ENCODE data around the gene EREG. TPM values are rescaled to one million over a fixed set of nuclear protein-coding genes. Genes with fewer than 3 reads are reported as not detected.
"Not testable (repeated sequence)": the region's sequence is repeated elsewhere in the genome, so short reads cannot be mapped to it uniquely, and the experiment has no call there.

Gene EREG
- total RNA-seq, 2 experiments from 2014 or later, result not detected

DNA sequence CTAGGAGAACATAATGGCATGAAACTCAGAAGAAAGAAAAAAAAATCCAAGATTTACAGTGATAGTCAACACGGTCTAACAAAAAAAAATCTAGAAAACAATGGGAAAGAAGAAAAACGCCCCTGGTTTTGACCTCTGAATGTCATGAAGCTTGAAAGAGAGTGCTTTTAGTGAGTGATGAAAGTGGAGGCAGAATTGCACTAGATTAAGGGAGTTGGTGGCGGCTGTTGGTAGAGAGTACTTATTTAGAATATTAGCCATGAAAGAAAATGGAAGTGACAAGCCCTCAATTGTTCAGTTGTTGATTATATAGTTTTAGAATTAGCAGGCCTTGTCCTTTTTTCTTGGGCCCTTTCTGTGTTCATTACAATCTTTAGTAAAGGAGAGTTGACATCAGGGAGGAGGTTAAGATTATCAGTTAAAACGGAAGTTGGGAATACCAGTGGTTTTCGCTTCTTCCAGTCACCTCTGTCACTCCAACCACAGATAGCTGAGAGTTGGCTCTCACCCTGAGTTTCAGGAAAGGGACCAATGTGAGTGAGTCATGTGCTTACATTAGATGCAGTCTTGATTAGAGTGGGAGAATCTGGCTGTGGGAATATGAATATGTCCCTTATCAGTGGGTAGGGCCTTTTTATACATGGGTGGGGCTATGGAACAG is 29.7 kb downstream of the EREG start:
- peaks cover 2% of the 10 kb centered on the region for H3K27me3 Mint-ChIP-seq (ENCODE audit: low read depth)
- POLR2A ChIA-PET, result no interaction called here
- DNase-seq (no peak), ATAC-seq (no peak)
- H3K4me3 Mint-ChIP-seq, result no peak overlapping the region
- H3K4me1 Mint-ChIP-seq (ENCODE audit: low read depth), result peaks cover 5% of the 10 kb centered on the region
- H3K9me3 Mint-ChIP-seq (ENCODE audit: insufficient read depth), result no peaks in the 10 kb centered on the region
- no peaks in the 10 kb centered on the region for H3K36me3 Mint-ChIP-seq (ENCODE audit: low read depth)
- CTCF ChIA-PET, result no interaction called here
- no peak overlapping the region for H3K27ac Mint-ChIP-seq

DNA sequence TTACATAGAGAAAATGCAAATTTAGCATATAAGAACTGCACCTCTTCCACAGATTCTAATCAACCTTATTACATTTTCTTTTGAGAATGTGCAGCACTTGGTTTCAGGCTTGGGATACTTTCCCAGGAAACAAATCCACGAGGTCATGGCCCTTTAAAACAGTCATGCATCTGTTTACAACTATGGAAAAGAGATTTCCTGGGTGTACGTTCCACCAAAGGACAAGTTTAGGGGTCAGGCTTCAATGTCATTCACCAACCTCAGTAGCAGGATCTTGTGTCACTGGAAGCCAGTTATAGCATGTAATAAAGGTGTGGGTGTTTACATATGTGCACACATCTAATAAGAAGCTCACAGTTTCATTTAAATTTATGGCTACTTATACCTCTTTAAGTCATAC is 30.7 kb downstream of the EREG start:
- POLR2A ChIA-PET, result no interaction called here
- no peak for DNase-seq
- peaks cover 5% of the 10 kb centered on the region for H3K4me1 Mint-ChIP-seq (ENCODE audit: low read depth)
- CTCF ChIA-PET, result no interaction called here
- peaks cover 7% of the 10 kb centered on the region for H3K27me3 Mint-ChIP-seq (ENCODE audit: low read depth)
- no peaks in the 10 kb centered on the region for H3K9me3 Mint-ChIP-seq (ENCODE audit: insufficient read depth)
- no peak overlapping the region for H3K4me3 Mint-ChIP-seq
- H3K27ac Mint-ChIP-seq, result no peak overlapping the region
- ATAC-seq, result no peak
- H3K36me3 Mint-ChIP-seq (ENCODE audit: low read depth), result no peaks in the 10 kb centered on the region

DNA sequence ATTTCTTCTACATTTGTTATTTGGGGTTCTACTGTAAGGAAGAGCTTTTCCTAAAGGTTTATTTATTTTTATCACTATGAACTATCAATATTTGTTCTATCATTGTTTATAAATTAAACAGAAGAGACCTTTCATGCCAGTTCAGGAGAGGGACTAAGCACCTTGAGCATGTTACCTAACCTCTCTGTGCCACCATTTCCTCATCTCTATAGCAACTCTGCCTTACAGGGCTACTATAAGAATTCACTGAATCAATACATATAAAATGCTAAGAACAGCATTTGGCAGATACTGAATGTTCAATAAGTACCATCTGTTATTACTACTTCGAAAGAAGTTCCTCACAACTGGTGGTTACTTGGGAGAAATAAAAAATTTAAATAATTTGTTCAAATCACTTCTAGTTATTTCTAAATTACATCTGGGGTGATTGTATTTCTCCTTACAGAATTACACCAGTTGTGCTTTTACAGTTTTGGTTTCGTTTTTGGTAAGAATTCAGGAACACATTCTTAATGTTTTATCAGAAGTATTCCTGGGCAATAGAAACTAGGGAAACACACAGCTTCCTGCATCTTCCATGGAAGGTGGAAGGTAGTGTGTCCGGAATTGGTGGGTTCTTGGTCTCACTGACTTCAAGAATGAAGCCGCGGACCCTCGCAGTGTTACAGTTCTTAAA is 32.9 kb downstream of the EREG start:
- H3K27me3 Mint-ChIP-seq (ENCODE audit: low read depth), result peaks cover 5% of the 10 kb centered on the region
- H3K4me1 Mint-ChIP-seq (ENCODE audit: low read depth), result peaks cover 5% of the 10 kb centered on the region
- DNase-seq (no peak), ATAC-seq (peak; percentile 84)
- ChIA-PET CTCF (interaction anchor here (0.6 to 1.5 kb wide), 5 partner anchors 9 to 226 kb away, joined by 3 to 5 read pairs (median 3); partner anchors contain the start of gene AREG), POLR2A (interaction anchor here (0.8 kb wide), 1 partner anchor 39 kb away, joined by 3 read pairs; no protein-coding TSS in a partner anchor)
- no peaks in the 10 kb centered on the region for H3K9me3 Mint-ChIP-seq (ENCODE audit: insufficient read depth)
- H3K36me3 Mint-ChIP-seq (ENCODE audit: low read depth), result no peaks in the 10 kb centered on the region
- H3K27ac Mint-ChIP-seq, result peak overlapping the region; percentile 94
- peak overlapping the region; percentile 90 for H3K4me3 Mint-ChIP-seq

DNA sequence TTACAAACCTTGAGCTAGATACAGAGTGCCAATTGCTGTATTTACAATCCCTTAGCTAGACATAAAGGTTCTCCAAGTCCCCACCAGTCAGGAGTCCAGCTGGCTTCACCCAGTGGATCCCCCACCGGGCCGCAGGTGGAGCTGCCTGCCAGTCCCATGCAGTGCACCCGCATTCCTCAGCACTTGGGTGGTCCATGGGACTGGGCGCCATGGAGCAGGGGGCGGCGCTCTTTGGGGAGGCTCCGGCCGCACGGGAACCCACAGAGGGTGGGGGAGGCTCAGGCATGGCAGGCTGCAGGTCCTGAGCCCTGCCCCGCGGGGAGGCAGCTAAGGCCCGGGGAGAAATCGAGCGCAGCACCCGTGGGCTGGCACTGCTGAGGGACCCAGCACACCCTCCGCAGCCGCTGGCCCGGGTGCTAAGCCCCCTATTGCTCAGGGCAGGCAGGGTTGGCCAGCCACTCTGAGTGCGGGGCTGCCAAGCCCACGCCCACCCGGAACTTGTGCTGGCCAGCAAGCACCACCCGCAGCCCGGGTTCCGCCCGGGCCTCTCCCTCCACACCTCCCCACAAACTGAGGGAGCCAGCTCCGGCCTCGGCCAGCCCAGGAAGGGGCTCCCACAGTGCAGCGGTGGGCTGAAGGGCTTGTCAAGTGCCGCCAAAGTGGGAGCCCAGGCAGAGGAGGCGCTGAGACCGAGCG is 34.1 kb downstream of the EREG start:
- DNase-seq; H3K9me3 Mint-ChIP-seq (ENCODE audit: insufficient read depth); H3K27ac Mint-ChIP-seq; ATAC-seq; H3K27me3 Mint-ChIP-seq (ENCODE audit: low read depth); H3K36me3 Mint-ChIP-seq (ENCODE audit: low read depth); H3K4me1 Mint-ChIP-seq (ENCODE audit: low read depth): not testable (repeated sequence)
- ChIA-PET POLR2A (interaction anchor here (0.6 to 0.7 kb wide), 3 partner anchors 45 to 48 kb away, joined by 3 read pairs; partner anchors contain the start of gene AREG), CTCF (interaction anchor here (1.3 to 1.5 kb wide), 2 partner anchors 46 to 224 kb away, joined by 4 to 5 read pairs; partner anchors contain the start of gene AREG)
- peak overlapping the region; percentile 90 for H3K4me3 Mint-ChIP-seq

DNA sequence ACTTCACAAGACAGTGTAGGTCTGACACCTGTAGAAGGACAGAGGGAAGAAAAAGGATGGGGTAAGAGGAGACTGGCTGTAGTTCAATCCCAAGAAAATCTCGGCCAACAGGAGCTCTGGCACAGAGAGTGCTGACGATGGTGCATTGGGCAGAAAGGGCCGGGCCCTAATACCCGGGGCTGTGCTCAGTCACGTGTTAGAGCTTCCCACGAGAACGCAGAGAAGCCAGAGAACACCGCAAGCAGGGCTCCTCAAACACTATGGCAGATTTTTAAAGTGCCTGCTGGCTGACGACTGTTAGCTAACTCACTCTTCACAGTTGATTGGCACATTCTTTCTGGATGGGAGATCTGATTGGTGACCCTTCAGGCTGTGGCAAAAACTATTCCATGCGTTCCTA is 35.5 kb downstream of the EREG start:
- Mint-ChIP-seq H3K27ac (no peak overlapping the region), H3K4me1 (ENCODE audit: low read depth) (peaks cover 5% of the 10 kb centered on the region), H3K4me3 (no peak overlapping the region), H3K9me3 (ENCODE audit: insufficient read depth) (no peaks in the 10 kb centered on the region), H3K27me3 (ENCODE audit: low read depth) (peaks cover 5% of the 10 kb centered on the region), H3K36me3 (ENCODE audit: low read depth) (no peaks in the 10 kb centered on the region)
- CTCF ChIA-PET, result no interaction called here
- no peak for DNase-seq
- POLR2A ChIA-PET, result no interaction called here
- ATAC-seq, result no peak

DNA sequence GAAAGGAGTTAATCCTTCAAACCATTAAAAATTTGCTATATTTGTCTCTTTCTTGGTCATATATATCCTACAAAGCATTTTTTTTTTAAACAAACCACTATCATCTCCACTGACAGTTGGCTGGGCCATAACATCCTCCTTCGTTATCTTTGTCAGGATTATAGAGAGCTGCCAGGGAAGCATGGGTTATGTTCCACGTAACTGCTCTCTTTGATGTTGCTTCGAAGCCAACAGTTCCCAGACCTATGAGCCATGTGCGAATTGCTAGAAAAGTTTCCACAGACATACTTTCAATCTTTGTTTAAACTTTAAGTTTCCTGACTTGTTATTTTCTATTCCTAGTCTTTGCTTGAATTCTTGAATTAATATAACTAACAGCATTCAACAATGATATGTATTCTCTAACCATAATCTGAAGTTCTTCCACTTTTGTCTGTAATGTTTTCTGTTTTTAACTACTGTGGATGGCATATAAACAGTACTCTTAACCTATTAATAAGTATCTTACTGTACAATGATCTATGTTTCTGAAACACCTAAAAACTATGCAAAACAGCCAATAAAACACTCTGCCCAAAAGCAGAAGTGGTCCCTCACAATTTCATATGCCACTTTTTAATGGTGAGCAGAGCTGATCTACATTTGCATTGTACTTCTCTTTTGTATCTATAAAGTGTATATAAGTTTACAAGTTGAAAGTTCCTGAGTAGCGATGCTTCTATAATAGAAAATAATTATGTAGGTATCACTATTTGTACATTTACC is 37.9 kb downstream of the EREG start:
- Mint-ChIP-seq H3K9me3 (ENCODE audit: insufficient read depth) (no peaks in the 10 kb centered on the region), H3K27me3 (ENCODE audit: low read depth) (peaks cover 5% of the 10 kb centered on the region), H3K27ac (no peak overlapping the region), H3K4me3 (no peak overlapping the region), H3K4me1 (ENCODE audit: low read depth) (peaks cover 1% of the 10 kb centered on the region), H3K36me3 (ENCODE audit: low read depth) (no peaks in the 10 kb centered on the region)
- no peak for ATAC-seq
- ChIA-PET POLR2A (no interaction called here), CTCF (no interaction called here)
- no peak for DNase-seq

DNA sequence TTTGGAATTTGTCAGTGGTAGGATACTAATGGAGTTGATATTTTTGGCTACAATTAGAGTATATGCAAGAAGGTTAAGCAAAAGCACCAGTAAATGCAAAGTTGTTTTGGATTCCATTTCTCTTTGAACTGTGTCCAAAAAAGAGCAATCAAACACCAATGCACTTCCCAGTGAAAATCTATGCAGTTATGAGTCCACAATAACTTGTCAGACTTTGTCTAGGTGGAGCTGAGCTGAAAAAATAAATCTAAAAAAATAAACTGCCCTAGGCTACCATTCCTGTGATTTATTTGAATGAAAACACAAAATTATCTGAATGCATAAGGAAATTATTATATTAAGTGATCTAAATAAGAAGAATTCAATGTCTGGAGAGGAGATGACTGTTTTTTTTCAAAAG is 42.9 kb downstream of the EREG start:
- POLR2A ChIA-PET, result no interaction called here
- no peaks in the 10 kb centered on the region for H3K36me3 Mint-ChIP-seq (ENCODE audit: low read depth)
- H3K27me3 Mint-ChIP-seq (ENCODE audit: low read depth), result peaks cover 2% of the 10 kb centered on the region
- CTCF ChIA-PET, result no interaction called here
- H3K27ac Mint-ChIP-seq, result no peak overlapping the region
- no peaks in the 10 kb centered on the region for H3K9me3 Mint-ChIP-seq (ENCODE audit: insufficient read depth)
- ATAC-seq (no peak), DNase-seq (no peak)
- no peak overlapping the region for H3K4me3 Mint-ChIP-seq
- no peaks in the 10 kb centered on the region for H3K4me1 Mint-ChIP-seq (ENCODE audit: low read depth)

DNA sequence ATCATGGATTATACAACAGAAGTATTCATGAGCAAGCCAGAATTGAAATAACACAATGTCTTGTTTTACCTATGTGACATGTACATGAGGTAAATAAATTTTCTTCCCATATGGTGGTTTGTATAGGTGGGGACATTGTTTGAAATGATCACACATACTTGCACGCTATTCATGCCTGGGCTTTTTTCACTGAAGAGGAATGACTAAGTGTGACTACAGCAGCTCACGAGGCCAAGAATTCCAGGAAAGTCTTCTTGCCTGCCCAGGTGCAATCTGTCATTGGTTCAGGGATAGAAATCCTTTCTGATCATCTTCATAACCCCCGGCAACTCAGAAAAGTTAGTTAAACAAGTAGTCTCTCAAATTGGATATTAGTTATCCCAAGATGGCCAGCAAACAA is 43.7 kb downstream of the EREG start:
- CTCF ChIA-PET, result no interaction called here
- no peak overlapping the region for H3K4me3 Mint-ChIP-seq
- H3K4me1 Mint-ChIP-seq (ENCODE audit: low read depth), result no peaks in the 10 kb centered on the region
- ATAC-seq, result no peak
- no peak overlapping the region for H3K27ac Mint-ChIP-seq
- H3K36me3 Mint-ChIP-seq (ENCODE audit: low read depth), result no peaks in the 10 kb centered on the region
- no peak for DNase-seq
- POLR2A ChIA-PET, result no interaction called here
- no peaks in the 10 kb centered on the region for H3K9me3 Mint-ChIP-seq (ENCODE audit: insufficient read depth)
- peaks cover 2% of the 10 kb centered on the region for H3K27me3 Mint-ChIP-seq (ENCODE audit: low read depth)

DNA sequence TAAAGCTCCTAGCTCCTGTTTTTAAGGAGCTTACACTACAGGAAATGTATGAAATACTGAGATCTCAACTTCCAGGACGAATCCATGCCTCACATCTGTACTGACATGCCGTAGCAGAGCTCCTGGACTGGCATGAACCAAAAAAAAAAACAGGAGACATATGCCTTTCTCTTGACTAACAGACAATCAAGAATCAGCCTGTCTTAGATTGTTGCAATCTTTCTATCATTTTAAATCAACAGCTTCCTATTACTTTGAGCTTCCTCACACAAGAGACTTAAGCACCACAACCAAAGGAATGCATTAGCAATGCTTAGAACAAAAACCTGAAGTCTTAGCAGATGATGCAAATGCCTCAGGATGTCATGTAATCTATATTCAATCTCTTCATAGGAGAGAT is 45.3 kb downstream of the EREG start:
- no peaks in the 10 kb centered on the region for H3K4me1 Mint-ChIP-seq (ENCODE audit: low read depth)
- H3K9me3 Mint-ChIP-seq (ENCODE audit: insufficient read depth), result no peaks in the 10 kb centered on the region
- peaks cover 4% of the 10 kb centered on the region for H3K27me3 Mint-ChIP-seq (ENCODE audit: low read depth)
- no peak for DNase-seq
- ATAC-seq, result no peak
- H3K27ac Mint-ChIP-seq, result no peak overlapping the region
- H3K4me3 Mint-ChIP-seq, result no peak overlapping the region
- H3K36me3 Mint-ChIP-seq (ENCODE audit: low read depth), result no peaks in the 10 kb centered on the region
- ChIA-PET CTCF (no interaction called here), POLR2A (no interaction called here)

DNA sequence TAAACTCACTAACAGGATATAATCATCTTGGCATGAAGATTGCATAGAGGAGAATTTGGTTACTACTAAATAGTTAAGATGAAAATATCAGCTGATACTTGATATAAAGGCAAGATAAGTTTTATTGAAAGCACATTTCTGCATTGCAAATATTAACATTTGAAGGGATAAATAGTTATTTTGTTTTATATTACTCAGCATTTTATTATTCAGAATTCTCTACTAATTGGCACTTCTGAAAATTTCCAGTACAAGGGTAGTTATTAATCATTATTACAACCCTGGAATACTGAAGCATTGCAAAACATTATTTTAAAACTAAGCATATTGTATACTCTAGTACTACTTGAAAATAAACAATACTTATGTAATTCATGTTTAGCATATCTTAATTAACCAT is 47.3 kb downstream of the EREG start:
- POLR2A ChIA-PET, result no interaction called here
- Mint-ChIP-seq H3K27ac (no peak overlapping the region), H3K9me3 (ENCODE audit: insufficient read depth) (no peaks in the 10 kb centered on the region), H3K27me3 (ENCODE audit: low read depth) (peaks cover 6% of the 10 kb centered on the region), H3K4me3 (no peak overlapping the region), H3K4me1 (ENCODE audit: low read depth) (no peaks in the 10 kb centered on the region), H3K36me3 (ENCODE audit: low read depth) (no peaks in the 10 kb centered on the region)
- ATAC-seq, result no peak
- no peak for DNase-seq
- CTCF ChIA-PET, result no interaction called here

DNA sequence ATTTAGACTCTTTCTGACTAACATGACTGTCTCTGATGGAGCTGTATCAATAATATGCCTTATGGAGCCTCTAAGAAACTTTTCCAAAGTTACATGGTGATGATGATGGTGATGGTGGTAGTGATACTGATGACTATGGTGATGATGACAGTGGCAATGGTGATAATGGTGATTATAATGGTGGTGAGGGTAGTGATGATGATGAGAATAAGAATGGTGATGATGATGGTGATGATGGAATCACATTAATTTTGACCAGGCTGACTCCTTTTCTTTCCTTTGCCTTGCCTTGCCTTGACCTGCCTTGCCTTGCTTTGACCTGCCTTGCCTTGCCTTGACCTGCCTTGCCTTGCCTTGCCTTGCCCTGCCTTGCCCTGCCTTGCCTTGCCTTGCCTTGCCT is 48.3 kb downstream of the EREG start:
- ChIA-PET POLR2A (no interaction called here), CTCF (no interaction called here)
- Mint-ChIP-seq H3K36me3 (ENCODE audit: low read depth) (no peaks in the 10 kb centered on the region), H3K4me3 (no peak overlapping the region), H3K27me3 (ENCODE audit: low read depth) (peaks cover 6% of the 10 kb centered on the region), H3K27ac (no peak overlapping the region), H3K4me1 (ENCODE audit: low read depth) (no peaks in the 10 kb centered on the region), H3K9me3 (ENCODE audit: insufficient read depth) (no peaks in the 10 kb centered on the region)
- DNase-seq, result no peak
- no peak for ATAC-seq

Measured in activated CD8-positive, alpha-beta T cell treated with anti-CD3 and anti-CD28 coated beads, Interleukin-2, amount 10 ng/mL, durations not matched to agents 7 days and 5 days (primary cell).